Measurements from ENCODE around the gene MUC2. TPM values are rescaled to one million over a fixed set of nuclear protein-coding genes. Genes with fewer than 3 reads are reported as not detected.

Gene MUC2
- total and polyA plus RNA-seq, 2 experiments from 2014 or later, result not detected

GRCh38 chr11:1037506-1038055 is 37.1 kb upstream of the MUC2 start:
- H3K27me3 ChIP-seq (ENCODE audit: insufficient read depth), result no peaks in the 10 kb centered on the region
- H3K4me2 ChIP-seq, result no peak overlapping the region
- H3K27ac ChIP-seq (ENCODE audit: low read depth), result no peak overlapping the region
- DNase-seq (ENCODE audit: low spot score), result no peak
- H3F3A ChIP-seq (replicated peaks; ENCODE audit: low read depth), result no peaks in the 10 kb centered on the region
- no peaks in the 10 kb centered on the region for H3K4me1 ChIP-seq (ENCODE audit: insufficient read depth)
- peaks cover 8% of the 10 kb centered on the region for H3K27me3 Mint-ChIP-seq (ENCODE audit: insufficient read depth, low read depth, poor library complexity)
- H3K36me3 ChIP-seq (ENCODE audit: insufficient read depth), result no peaks in the 10 kb centered on the region
- H3K4me3 Mint-ChIP-seq, result no peak overlapping the region
- no peaks in the 10 kb centered on the region for H3K4me1 Mint-ChIP-seq
- H3K9me2 ChIP-seq (ENCODE audit: insufficient read depth), result no peaks in the 10 kb centered on the region
- no peak overlapping the region for H3K4me3 ChIP-seq
- H4K20me1 ChIP-seq (replicated peaks; ENCODE audit: insufficient read depth), result no peaks in the 10 kb centered on the region
- TF ChIP-seq CTCF (conservative IDR thresholded peaks at IDR 0.05; ENCODE audit: low read depth in 2 of 2), result no peak
- no peak overlapping the region for H2AFZ ChIP-seq
- no peaks in the 10 kb centered on the region for H3K9me3 Mint-ChIP-seq
- H3K27ac Mint-ChIP-seq, result no peak overlapping the region
- ATAC-seq, result no peak
- no peaks in the 10 kb centered on the region for H3K36me3 Mint-ChIP-seq (ENCODE audit: low read depth)
- H3K79me2 ChIP-seq (replicated peaks; ENCODE audit: insufficient read depth), result no peaks in the 10 kb centered on the region

- DNase-seq (ENCODE audit: low spot score) (no peak), ATAC-seq (no peak)
- no peak overlapping the region for H2AFZ ChIP-seq
- H3K36me3 ChIP-seq (ENCODE audit: insufficient read depth), result no peaks in the 10 kb centered on the region
- Mint-ChIP-seq H3K36me3 (ENCODE audit: low read depth) (no peaks in the 10 kb centered on the region), H3K4me3 (no peak overlapping the region), H3K27ac (no peak overlapping the region), H3K27me3 (ENCODE audit: insufficient read depth, low read depth, poor library complexity) (peaks cover 8% of the 10 kb centered on the region), H3K4me1 (no peaks in the 10 kb centered on the region), H3K9me3 (no peaks in the 10 kb centered on the region)
- no peak overlapping the region for H3K27ac ChIP-seq (ENCODE audit: low read depth)
- no peak overlapping the region for H3K4me3 ChIP-seq
- H4K20me1 ChIP-seq (replicated peaks; ENCODE audit: insufficient read depth), result no peaks in the 10 kb centered on the region
- no peak overlapping the region for H3K4me2 ChIP-seq
- H3K4me1 ChIP-seq (ENCODE audit: insufficient read depth), result no peaks in the 10 kb centered on the region
- H3K79me2 ChIP-seq (replicated peaks; ENCODE audit: insufficient read depth), result no peaks in the 10 kb centered on the region
- TF ChIP-seq EZH2phosphoT487 (IDR thresholded peaks at IDR 0.05; ENCODE audit: unreplicated experiment) (no peak), ZNF462 (CRISPR knock-in tag; IDR thresholded peaks at IDR 0.05) (no peak), ETS1 (IDR thresholded peaks at IDR 0.05) (no peak), ZNF331 (CRISPR knock-in tag; IDR thresholded peaks at IDR 0.05; ENCODE audit: low read depth) (no peak), STAT1 (IDR thresholded peaks at IDR 0.05; ENCODE audit: unreplicated experiment) (no peak), NANOG (IDR thresholded peaks at IDR 0.05; ENCODE audit: borderline replicate concordance) (no peak)
- no peaks in the 10 kb centered on the region for H3K27me3 ChIP-seq (ENCODE audit: insufficient read depth)
- no peaks in the 10 kb centered on the region for H3F3A ChIP-seq (replicated peaks; ENCODE audit: low read depth)
- no peaks in the 10 kb centered on the region for H3K9me2 ChIP-seq (ENCODE audit: insufficient read depth)
Measured at GRCh38 chr11:1038361-1038760, 36.3 kb upstream of the MUC2 start.
